Mesendoderm (in vitro differentiated cells): ENCODE measurements around the gene ISG20L2. TPM values are rescaled to one million over a fixed set of nuclear protein-coding genes. Genes with fewer than 3 reads are reported as not detected.

Experiments
- DNase-seq: peaks from one replicate; pipeline ENCODE4 v3.0.0; 2013
- H2AK5ac ChIP-seq: 2 replicates; pipeline ENCODE4 v1.6.1; 2013; ENCODE audit warnings: low read length, inconsistent platforms
- H2BK120ac ChIP-seq: 2 replicates; pipeline ENCODE4 v1.6.1; 2013; ENCODE audit warnings: low read depth, mild to moderate bottlenecking, low read length, moderate library complexity, mixed read lengths
- H2BK15ac ChIP-seq: replicated peaks from 2 replicates; pipeline ENCODE4 v1.6.1; 2013; ENCODE audit warnings: low read depth, mild to moderate bottlenecking, moderate library complexity
- H2BK5ac ChIP-seq: 2 replicates; pipeline ENCODE4 v1.6.1; 2013; ENCODE audit warnings: low read length, inconsistent platforms
- H3K18ac ChIP-seq: 2 replicates; pipeline ENCODE4 v1.6.1; 2013; ENCODE audit warnings: mild to moderate bottlenecking, low read length, mixed read lengths
- H3K23ac ChIP-seq: one replicate; pipeline ENCODE4 v1.6.1; 2013; ENCODE audit warnings: low read length
- H3K27ac ChIP-seq: 2 replicates; pipeline ENCODE4 v1.5.1; 2013; ENCODE audit warnings: low read depth, mild to moderate bottlenecking, inconsistent platforms, low read length, moderate library complexity
- H3K27me3 ChIP-seq: 2 replicates; pipeline ENCODE4 v1.6.1; 2013; ENCODE audit warnings: low read length, control low read depth, mild to moderate bottlenecking, inconsistent platforms; ENCODE audit not compliant: insufficient read depth, poor library complexity
- H3K36me3 ChIP-seq: 2 replicates; pipeline ENCODE4 v1.6.1; 2013; ENCODE audit warnings: low read length, inconsistent platforms; ENCODE audit not compliant: control insufficient read depth, insufficient read depth
- H3K4ac ChIP-seq: one replicate; pipeline ENCODE4 v1.6.1; 2013; ENCODE audit warnings: low read depth, mild to moderate bottlenecking, low read length, moderate library complexity
- H3K4me1 ChIP-seq: 2 replicates; pipeline ENCODE4 v1.6.1; 2013; ENCODE audit warnings: low read depth, low read length, inconsistent platforms; ENCODE audit not compliant: control insufficient read depth
- H3K4me2 ChIP-seq: 2 replicates; pipeline ENCODE4 v1.6.1; 2013; ENCODE audit warnings: low read length
- H3K4me3 ChIP-seq: 2 replicates; pipeline ENCODE4 v1.5.1; 2013; ENCODE audit warnings: mild to moderate bottlenecking, low read length
- H3K56ac ChIP-seq: one replicate; pipeline ENCODE4 v1.6.1; 2013; ENCODE audit warnings: low read length
- H3K79me1 ChIP-seq: 2 replicates; pipeline ENCODE4 v1.6.1; 2013; ENCODE audit warnings: low read length, inconsistent platforms
- H3K79me2 ChIP-seq: 2 replicates; pipeline ENCODE4 v1.6.1; 2013; ENCODE audit warnings: mild to moderate bottlenecking, low read length; ENCODE audit not compliant: control insufficient read depth, insufficient read depth
- H3K9ac ChIP-seq: 2 replicates; pipeline ENCODE4 v1.6.1; 2013; ENCODE audit warnings: low read length, inconsistent platforms
- H4K5ac ChIP-seq: one replicate; pipeline ENCODE4 v1.6.1; 2013; ENCODE audit warnings: low read length
- H4K8ac ChIP-seq: one replicate; pipeline ENCODE4 v1.6.1; 2013; ENCODE audit warnings: low read depth, mild to moderate bottlenecking, control low read depth, low read length, moderate library complexity
- WGBS: extraction: QIAGEN DNeasy Blood & Tissue Kit; methylation state at CpG from one replicate; pipeline ENCODE4 v1.1.7; 2013; ENCODE audit warnings: low lambda C conversion rate, missing lambda C conversion rate; ENCODE audit not compliant: insufficient coverage; ENCODE audit errors: extremely low coverage; 5-methylcytosine and 5-hydroxymethylcytosine counted together
- polyA plus RNA-seq, 2 experiments: library from polyadenylated mRNA; stranded (reverse); fragments of 200-250 nt; gene quantifications; one replicate each; pipeline ENCODE4 v1.2.3, GENCODE V29; 2013

Gene ISG20L2
- 75.9 TPM for polyA plus RNA-seq (2013, experiment 1 of 2)
- polyA plus RNA-seq (2013, experiment 2 of 2): 76.2 TPM

- Histone ChIP-seq H3K79me1 (peaks cover 27% of the 10 kb centered on the region), H3K4me2 (peak within 1 kb of the TSS; percentile 89), H3K4me1 (peaks cover 8% of the 10 kb centered on the region), H3K23ac (no peak within 1 kb of the TSS), H3K56ac (peak within 1 kb of the TSS; percentile 99), H2BK15ac (no peak within 1 kb of the TSS), H3K18ac (peak within 1 kb of the TSS; percentile 72), H3K79me2 (peaks cover 44% of the 10 kb centered on the region), H3K27me3 (no peaks in the 10 kb centered on the region), H2BK120ac (no peak within 1 kb of the TSS), H2AK5ac (peak within 1 kb of the TSS; percentile 28), H3K4ac (peak within 1 kb of the TSS; percentile 46), H4K8ac (no peak within 1 kb of the TSS), H3K36me3 (peaks cover 2% of the 10 kb centered on the region), H4K5ac (peak within 1 kb of the TSS; percentile 10), H2BK5ac (peak within 1 kb of the TSS; percentile 62), H3K4me3 (peak within 1 kb of the TSS; percentile 98), H3K27ac (peak within 1 kb of the TSS; percentile 46), H3K9ac (peak within 1 kb of the TSS; percentile 99)
- no CpG with 5 or more reads among the region's 57 CpGs for WGBS
- DNase-seq: peak; percentile 99
These were observed at the start of gene ISG20L2 for GRCh38 chr1:156728599-156729462. Gene ISG20L2 (minus strand): TSS chr1:156728766. CDS start chr1:156727652, 1,114 bp downstream.

GRCh38 chr1:156777573-156777972, 49.0 kb upstream of the ISG20L2 start:
- no peak overlapping the region for H2BK5ac ChIP-seq
- H2BK120ac ChIP-seq: no peak overlapping the region
- H4K5ac ChIP-seq: no peak overlapping the region
- peaks cover 62% of the 10 kb centered on the region for H3K79me2 ChIP-seq
- H3K36me3 ChIP-seq: peaks cover 3% of the 10 kb centered on the region
- no peak overlapping the region for H3K9ac ChIP-seq
- no peaks in the 10 kb centered on the region for H3K27me3 ChIP-seq
- H4K8ac ChIP-seq: no peak overlapping the region
- no peak overlapping the region for H3K23ac ChIP-seq
- no peak overlapping the region for H3K27ac ChIP-seq
- H3K56ac ChIP-seq: no peak overlapping the region
- DNase-seq: peak; percentile 59
- no peak overlapping the region for H2AK5ac ChIP-seq
- H3K79me1 ChIP-seq: peaks cover 14% of the 10 kb centered on the region
- no peak overlapping the region for H3K4me3 ChIP-seq
- H3K18ac ChIP-seq: no peak overlapping the region
- no peak overlapping the region for H3K4me2 ChIP-seq
- WGBS: no CpG with 5 or more reads among the region's 1 CpG
- peaks cover 2% of the 10 kb centered on the region for H3K4me1 ChIP-seq
- H2BK15ac ChIP-seq: no peak overlapping the region
- H3K4ac ChIP-seq: no peak overlapping the region

GRCh38 chr1:156776942-156777341, 48.4 kb upstream of the ISG20L2 start:
- no peak overlapping the region for H3K27ac ChIP-seq
- no peak overlapping the region for H3K4me2 ChIP-seq
- H4K8ac ChIP-seq: no peak overlapping the region
- H3K27me3 ChIP-seq: no peaks in the 10 kb centered on the region
- H3K79me2 ChIP-seq: peaks cover 66% of the 10 kb centered on the region
- H2AK5ac ChIP-seq: no peak overlapping the region
- peaks cover 13% of the 10 kb centered on the region for H3K79me1 ChIP-seq
- no peak overlapping the region for H2BK120ac ChIP-seq
- H3K4ac ChIP-seq: no peak overlapping the region
- H3K4me3 ChIP-seq: no peak overlapping the region
- H2BK5ac ChIP-seq: no peak overlapping the region
- H3K23ac ChIP-seq: no peak overlapping the region
- no peak overlapping the region for H3K56ac ChIP-seq
- peak; percentile 22 for DNase-seq
- no peak overlapping the region for H3K9ac ChIP-seq
- H3K4me1 ChIP-seq: peaks cover 2% of the 10 kb centered on the region
- H4K5ac ChIP-seq: no peak overlapping the region
- no peak overlapping the region for H2BK15ac ChIP-seq
- H3K18ac ChIP-seq: no peak overlapping the region
- peaks cover 3% of the 10 kb centered on the region for H3K36me3 ChIP-seq
- no CpG with 5 or more reads among the region's 4 CpGs for WGBS

GRCh38 chr1:156775799-156776198, 47.2 kb upstream of the ISG20L2 start:
- H4K8ac ChIP-seq: no peak overlapping the region
- no peak overlapping the region for H3K56ac ChIP-seq
- H3K36me3 ChIP-seq: peaks cover 4% of the 10 kb centered on the region
- H3K9ac ChIP-seq: no peak overlapping the region
- H3K23ac ChIP-seq: no peak overlapping the region
- H4K5ac ChIP-seq: no peak overlapping the region
- no peaks in the 10 kb centered on the region for H3K27me3 ChIP-seq
- H3K4me1 ChIP-seq: peaks cover 6% of the 10 kb centered on the region
- no peak overlapping the region for H3K27ac ChIP-seq
- H3K18ac ChIP-seq: no peak overlapping the region
- no peak overlapping the region for H2BK15ac ChIP-seq
- no peak overlapping the region for H3K4ac ChIP-seq
- H3K4me3 ChIP-seq: no peak overlapping the region
- DNase-seq: no peak
- no peak overlapping the region for H2AK5ac ChIP-seq
- no peak overlapping the region for H3K4me2 ChIP-seq
- peaks cover 13% of the 10 kb centered on the region for H3K79me1 ChIP-seq
- 100% methylated on average over 2 of the region's 5 CpGs for WGBS
- no peak overlapping the region for H2BK5ac ChIP-seq
- peaks cover 65% of the 10 kb centered on the region for H3K79me2 ChIP-seq
- no peak overlapping the region for H2BK120ac ChIP-seq

- H3K36me3 ChIP-seq: peaks cover 4% of the 10 kb centered on the region
- DNase-seq: no peak
- H2BK120ac ChIP-seq: no peak overlapping the region
- H3K27me3 ChIP-seq: no peaks in the 10 kb centered on the region
- H2AK5ac ChIP-seq: no peak overlapping the region
- no peak overlapping the region for H3K4me2 ChIP-seq
- H3K56ac ChIP-seq: no peak overlapping the region
- no peak overlapping the region for H3K27ac ChIP-seq
- no peak overlapping the region for H3K9ac ChIP-seq
- no peak overlapping the region for H3K4ac ChIP-seq
- no peak overlapping the region for H2BK15ac ChIP-seq
- H3K18ac ChIP-seq: no peak overlapping the region
- H3K79me1 ChIP-seq: peaks cover 20% of the 10 kb centered on the region
- peaks cover 76% of the 10 kb centered on the region for H3K79me2 ChIP-seq
- no peak overlapping the region for H4K5ac ChIP-seq
- no CpG with 5 or more reads among the region's 3 CpGs for WGBS
- H3K4me1 ChIP-seq: peaks cover 11% of the 10 kb centered on the region
- no peak overlapping the region for H4K8ac ChIP-seq
- no peak overlapping the region for H2BK5ac ChIP-seq
- H3K23ac ChIP-seq: no peak overlapping the region
- no peak overlapping the region for H3K4me3 ChIP-seq
These were observed 45.0 kb upstream of the ISG20L2 start for GRCh38 chr1:156773607-156774006.
